Thyroid gland (tissue), 4 donors: ENCODE data around the gene ZMYND19.

Source experiments
- POLR2A ChIP-seq, 2 donors: fragments of 450-650 bp; IDR thresholded peaks; one replicate each; pipeline ENCODE4 v1.6.1; 2017; ENCODE audit warnings: antibody characterized with exemption in 2 of 2, mild to moderate bottlenecking in 2 of 2, moderate library complexity in 1 of 2
- TF ChIP-seq, protein P1 (sequence below), 6 experiments: fragments of 200-600 bp in 3 of 6; fragments of 450-650 bp in 3 of 6; sonication (generic) in 3 of 6; IDR thresholded peaks; one replicate each; pipeline ENCODE4 v1.5.1; 2016 to 2019; ENCODE audit warnings: antibody characterized with exemption in 6 of 6, mild to moderate bottlenecking in 2 of 6, inconsistent platforms in 1 of 6, moderate library complexity in 1 of 6

DNA sequence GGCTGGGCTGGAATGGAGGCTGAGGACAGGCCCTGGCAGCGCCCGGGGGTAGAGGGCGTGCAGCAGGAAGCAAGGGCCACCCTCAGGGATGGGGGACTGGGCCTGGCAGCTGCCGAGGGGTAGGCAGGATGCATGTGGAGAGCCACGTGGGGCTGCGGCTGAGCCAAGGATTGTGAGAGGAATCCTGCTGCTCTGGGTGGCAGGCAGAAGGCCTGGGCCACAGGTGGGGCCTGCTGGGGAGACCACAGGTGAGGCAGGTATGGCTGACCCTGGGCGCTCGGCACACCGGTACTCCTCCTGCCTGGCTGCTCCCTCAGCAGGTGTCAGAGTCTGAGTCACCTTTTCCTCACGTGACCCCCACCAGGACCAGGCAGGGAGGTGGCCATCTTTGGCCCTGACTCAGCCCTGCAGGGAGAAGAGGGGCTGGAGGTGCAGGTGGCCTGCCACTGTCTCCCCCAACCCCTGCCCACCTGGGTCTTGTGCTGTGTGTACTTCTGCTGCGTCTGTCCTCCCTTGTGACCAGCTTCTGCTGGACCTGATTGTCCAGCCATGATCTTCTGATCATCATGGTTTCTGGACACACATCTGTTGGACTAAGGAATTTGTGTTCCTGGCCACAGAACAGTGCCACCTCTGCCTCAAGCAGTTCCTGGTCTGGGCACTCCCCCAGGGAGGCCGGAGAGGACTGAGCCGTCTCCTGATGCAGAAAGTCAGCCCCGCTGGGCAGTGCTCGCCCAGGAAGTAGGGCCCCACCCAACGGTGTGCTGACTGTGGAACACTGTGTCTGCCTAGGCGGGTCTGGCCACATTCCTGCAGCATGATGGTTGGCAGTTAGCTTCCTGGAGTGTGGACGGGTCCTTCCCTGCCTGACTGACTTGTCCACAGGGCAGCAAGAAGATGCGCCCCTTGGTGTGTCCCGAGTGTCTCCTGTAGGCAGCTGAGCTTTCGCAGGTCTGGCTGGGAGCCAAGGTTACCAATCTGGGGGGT, 21.6 kb upstream of the ZMYND19 start:
- TF ChIP-seq POLR2A (IDR thresholded peaks at IDR 0.05): peak in 1 of 2 donors; percentile 56
- TF ChIP-seq, protein P1, sequence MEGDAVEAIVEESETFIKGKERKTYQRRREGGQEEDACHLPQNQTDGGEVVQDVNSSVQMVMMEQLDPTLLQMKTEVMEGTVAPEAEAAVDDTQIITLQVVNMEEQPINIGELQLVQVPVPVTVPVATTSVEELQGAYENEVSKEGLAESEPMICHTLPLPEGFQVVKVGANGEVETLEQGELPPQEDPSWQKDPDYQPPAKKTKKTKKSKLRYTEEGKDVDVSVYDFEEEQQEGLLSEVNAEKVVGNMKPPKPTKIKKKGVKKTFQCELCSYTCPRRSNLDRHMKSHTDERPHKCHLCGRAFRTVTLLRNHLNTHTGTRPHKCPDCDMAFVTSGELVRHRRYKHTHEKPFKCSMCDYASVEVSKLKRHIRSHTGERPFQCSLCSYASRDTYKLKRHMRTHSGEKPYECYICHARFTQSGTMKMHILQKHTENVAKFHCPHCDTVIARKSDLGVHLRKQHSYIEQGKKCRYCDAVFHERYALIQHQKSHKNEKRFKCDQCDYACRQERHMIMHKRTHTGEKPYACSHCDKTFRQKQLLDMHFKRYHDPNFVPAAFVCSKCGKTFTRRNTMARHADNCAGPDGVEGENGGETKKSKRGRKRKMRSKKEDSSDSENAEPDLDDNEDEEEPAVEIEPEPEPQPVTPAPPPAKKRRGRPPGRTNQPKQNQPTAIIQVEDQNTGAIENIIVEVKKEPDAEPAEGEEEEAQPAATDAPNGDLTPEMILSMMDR (IDR thresholded peaks at IDR 0.05): no peak
